Body of pancreas (tissue), 4 donors: ENCODE measurements around the gene CKMT2. TPM values are rescaled to one million over a fixed set of nuclear protein-coding genes. Genes with fewer than 3 reads are reported as not detected.
"Not testable (repeated sequence)": the region's sequence is repeated elsewhere in the genome, so short reads cannot be mapped to it uniquely, and the experiment has no call there.

Experiments
- ATAC-seq: fragments of 150-250 bp; one replicate; pipeline ENCODE4 v1.9.1; 2016
- DNase-seq, 4 donors: peaks; one replicate each; pipeline ENCODE4 v3.0.0-alpha.2; 2019
- H3K27ac ChIP-seq, 4 donors: fragments of 200-600 bp; sonication (generic); 1 replicate in 3 of 4; 2 replicates in 1 of 4; pipeline versions ENCODE4 v1.5.1 to v1.6.1; 2016 to 2019; ENCODE audit warnings: mild to moderate bottlenecking in 1 of 4, mixed read lengths in 1 of 4, moderate library complexity in 1 of 4
- H3K27me3 ChIP-seq, 2 donors: fragments of 200-600 bp; sonication (generic); one replicate each; pipeline ENCODE4 v1.6.0; 2016; ENCODE audit warnings: mild to moderate bottlenecking in 1 of 2
- H3K36me3 ChIP-seq, 2 donors: fragments of 200-600 bp; sonication (generic); replicated peaks in 1 of 2; 2 replicates each; pipeline ENCODE4 v1.5.1; 2016; ENCODE audit warnings: low read depth in 2 of 2; ENCODE audit not compliant: insufficient read depth in 1 of 2
- H3K4me1 ChIP-seq: fragments of 200-600 bp; sonication (generic); one replicate; pipeline ENCODE4 v1.6.0; 2016
- H3K4me3 ChIP-seq, 2 donors: fragments of 200-600 bp; sonication (generic); 1 replicate in 1 of 2; 2 replicates in 1 of 2; pipeline ENCODE4 v1.5.1; 2016 to 2019
- H3K9me3 ChIP-seq, 3 donors: fragments of 200-600 bp; sonication (generic); 1 replicate in 2 of 3; 2 replicates in 1 of 3; pipeline ENCODE4 v1.5.1; 2016
- POLR2A ChIP-seq, 3 donors: fragments of 450-650 bp; IDR thresholded peaks; one replicate each; pipeline ENCODE4 v1.6.1; 2016; ENCODE audit warnings: antibody characterized with exemption in 3 of 3, mild to moderate bottlenecking in 2 of 3
- WGBS, 2 donors: methylation state at CpG; one replicate each; pipeline ENCODE4 v1.1.5; 2017; 5-methylcytosine and 5-hydroxymethylcytosine counted together
- intact Hi-C: fragments of 100-400 bp; cut with DNase I; formaldehyde crosslinking; loops from one replicate; pipeline ENCODE4 v1.15.1; 2023
- total RNA-seq, 2 donors: library from RNA; depleted of rRNA; stranded (reverse); fragments of >200 nt; gene quantifications; one replicate each; pipeline ENCODE4 v1.1.0, GENCODE V29; 2016
- TF ChIP-seq, protein P1 (sequence below), 7 experiments: fragments of 450-650 bp in 4 of 7; fragments of 200-600 bp in 3 of 7; sonication (generic) in 3 of 7; IDR thresholded peaks; one replicate each; pipeline ENCODE4 v1.5.1; 2016 to 2019; ENCODE audit warnings: antibody characterized with exemption in 7 of 7

CKMT2 gene
- total RNA-seq, 2 donors from 2014 or later: 3.9 to 4.9 TPM

DNA sequence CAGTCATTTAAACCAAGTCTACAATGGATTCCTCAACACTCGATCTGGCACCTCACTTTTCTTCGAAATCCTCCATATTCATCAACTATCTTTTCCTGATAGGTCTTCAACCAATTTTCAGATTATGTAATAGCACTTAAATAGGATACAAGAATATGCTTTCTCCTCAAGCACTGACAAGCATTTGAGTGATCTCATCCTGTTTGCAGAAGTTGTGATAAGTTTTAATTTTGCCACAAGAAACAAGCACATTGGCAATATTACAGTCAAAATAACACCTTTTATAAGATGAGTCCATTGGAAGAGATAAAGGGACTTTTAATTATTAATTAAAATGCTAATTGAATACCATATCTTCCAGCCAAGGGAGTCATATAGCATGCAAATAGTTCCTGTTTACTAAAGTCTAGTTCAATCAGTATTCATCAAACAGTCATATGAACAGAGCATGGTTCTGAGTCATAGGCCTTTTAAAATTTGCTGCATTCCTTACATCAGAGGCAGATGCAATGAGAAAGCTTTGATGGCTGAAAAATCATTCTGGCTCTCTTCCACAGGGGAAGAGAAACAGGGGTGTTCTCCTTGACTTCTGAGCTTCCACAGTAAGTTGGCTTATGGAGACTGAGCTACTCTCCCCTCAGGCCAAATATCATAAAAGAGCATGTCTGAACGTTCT is 35.5 kb downstream of the CKMT2 start:
- Histone ChIP-seq H3K4me1 (peaks cover 8% of the 10 kb centered on the region), H3K27ac (no peak overlapping the region), H3K4me3 (no peak overlapping the region), H3K9me3 (no peaks in the 10 kb centered on the region), H3K27me3 (no peaks in the 10 kb centered on the region), H3K36me3 (no peaks in the 10 kb centered on the region)
- ATAC-seq (no peak), DNase-seq (no peak)
- TF ChIP-seq, protein P1, sequence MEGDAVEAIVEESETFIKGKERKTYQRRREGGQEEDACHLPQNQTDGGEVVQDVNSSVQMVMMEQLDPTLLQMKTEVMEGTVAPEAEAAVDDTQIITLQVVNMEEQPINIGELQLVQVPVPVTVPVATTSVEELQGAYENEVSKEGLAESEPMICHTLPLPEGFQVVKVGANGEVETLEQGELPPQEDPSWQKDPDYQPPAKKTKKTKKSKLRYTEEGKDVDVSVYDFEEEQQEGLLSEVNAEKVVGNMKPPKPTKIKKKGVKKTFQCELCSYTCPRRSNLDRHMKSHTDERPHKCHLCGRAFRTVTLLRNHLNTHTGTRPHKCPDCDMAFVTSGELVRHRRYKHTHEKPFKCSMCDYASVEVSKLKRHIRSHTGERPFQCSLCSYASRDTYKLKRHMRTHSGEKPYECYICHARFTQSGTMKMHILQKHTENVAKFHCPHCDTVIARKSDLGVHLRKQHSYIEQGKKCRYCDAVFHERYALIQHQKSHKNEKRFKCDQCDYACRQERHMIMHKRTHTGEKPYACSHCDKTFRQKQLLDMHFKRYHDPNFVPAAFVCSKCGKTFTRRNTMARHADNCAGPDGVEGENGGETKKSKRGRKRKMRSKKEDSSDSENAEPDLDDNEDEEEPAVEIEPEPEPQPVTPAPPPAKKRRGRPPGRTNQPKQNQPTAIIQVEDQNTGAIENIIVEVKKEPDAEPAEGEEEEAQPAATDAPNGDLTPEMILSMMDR (IDR thresholded peaks at IDR 0.05): no peak
- no peak for TF ChIP-seq POLR2A (IDR thresholded peaks at IDR 0.05)
- 69 to 78% methylated on average over 3 of the region's 3 CpGs for WGBS, 2 donors
- intact Hi-C loops: no loop called here

DNA sequence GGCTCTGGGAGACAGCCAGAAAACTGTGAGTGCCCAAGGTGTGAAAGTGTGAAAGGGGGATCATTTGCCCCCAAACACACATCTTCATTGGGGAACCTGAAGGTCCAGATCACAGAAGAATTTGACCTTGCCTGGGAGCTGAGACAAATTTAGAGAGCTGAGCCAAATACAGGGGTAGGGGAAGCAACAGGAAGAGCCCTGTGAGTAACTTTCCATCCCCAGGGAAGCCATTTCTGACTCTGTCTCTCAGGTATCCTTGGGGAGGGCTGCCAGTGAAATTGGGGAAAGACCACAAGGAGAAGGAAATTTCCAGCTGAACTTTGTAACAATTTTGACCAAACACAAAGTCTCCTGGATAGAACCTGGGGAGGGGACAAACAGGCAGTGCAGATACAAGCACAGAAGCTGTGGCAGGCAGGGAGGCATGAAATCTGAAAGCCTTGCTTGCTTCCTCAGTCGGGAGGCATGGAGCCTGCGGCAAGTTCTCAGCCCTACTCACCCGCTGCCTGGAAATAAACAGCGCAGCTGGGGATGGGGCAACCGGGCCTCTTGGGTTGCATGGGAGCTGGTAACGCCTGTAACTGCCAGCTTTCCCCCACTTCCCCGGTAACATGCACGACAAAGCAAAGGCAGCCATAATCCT is 36.8 kb downstream of the CKMT2 start:
- H3K27me3 ChIP-seq: no peaks in the 10 kb centered on the region
- H3K9me3 ChIP-seq: no peaks in the 10 kb centered on the region
- peaks cover 8% of the 10 kb centered on the region for H3K4me1 ChIP-seq
- H3K4me3 ChIP-seq: no peak overlapping the region
- WGBS, 2 donors: 93 to 95% methylated on average over 8 of the region's 8 CpGs
- no peaks in the 10 kb centered on the region for H3K36me3 ChIP-seq
- no peak for TF ChIP-seq POLR2A (IDR thresholded peaks at IDR 0.05)
- TF ChIP-seq, protein P1 (IDR thresholded peaks at IDR 0.05): no peak
- H3K27ac ChIP-seq: no peak overlapping the region
- no peak for ATAC-seq
- DNase-seq: no peak
- intact Hi-C loops: no loop called here

DNA sequence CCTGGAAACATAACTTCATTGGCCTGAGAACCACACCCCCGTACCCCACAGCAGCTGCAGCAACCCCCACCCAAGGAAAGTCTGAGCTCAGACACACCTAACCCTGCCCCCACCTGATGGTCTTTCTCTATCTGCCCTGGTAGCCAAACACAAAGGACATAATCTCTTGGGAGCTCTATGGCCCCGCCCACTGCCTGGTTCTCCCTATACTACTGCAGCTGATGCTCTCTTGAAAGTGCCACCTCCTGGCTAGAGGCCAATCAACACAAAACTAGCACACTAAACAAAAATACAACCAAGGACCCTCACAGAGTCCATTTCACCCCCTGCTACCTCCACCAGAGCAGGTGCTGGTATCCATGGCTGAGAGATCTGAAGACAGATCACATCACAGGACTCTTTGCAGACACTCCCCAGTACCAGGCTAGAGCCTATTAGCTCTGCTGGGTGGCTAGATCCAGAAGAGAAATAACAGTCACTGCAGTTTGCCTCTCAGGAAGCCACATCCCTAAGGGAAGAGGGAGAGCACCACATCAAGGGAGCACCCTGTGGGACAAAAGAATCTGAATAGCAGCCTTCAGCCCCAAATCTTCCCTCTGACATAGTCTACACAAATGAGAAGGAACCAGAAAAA is 37.4 kb downstream of the CKMT2 start:
- H3K4me1 ChIP-seq, DNase-seq, intact Hi-C loops, H3K4me3 ChIP-seq, H3K36me3 ChIP-seq, H3K27ac ChIP-seq, H3K9me3 ChIP-seq, ATAC-seq, H3K27me3 ChIP-seq: not testable (repeated sequence)
- 94 to 100% methylated on average over 2 of the region's 2 CpGs for WGBS, 2 donors

DNA sequence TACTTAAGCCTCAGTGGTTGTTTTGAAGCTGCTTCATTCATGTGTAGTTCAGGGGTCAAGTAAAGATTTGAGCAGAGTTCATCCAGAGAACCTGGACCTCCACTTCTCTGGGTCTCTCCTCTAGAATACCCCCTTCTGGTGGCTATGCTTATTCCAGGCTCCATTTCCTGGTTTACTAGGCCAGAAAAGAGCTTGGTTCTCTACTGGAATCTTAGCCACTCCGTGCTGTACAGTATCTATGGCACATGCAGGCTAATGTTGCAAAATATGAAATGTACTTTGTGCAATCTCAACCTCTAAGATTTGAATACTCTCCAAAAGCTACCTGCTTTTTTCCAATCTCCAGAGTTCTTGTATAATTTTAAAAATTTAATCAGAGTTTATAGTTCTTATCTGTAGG is 50.9 kb downstream of the CKMT2 start:
- no peaks in the 10 kb centered on the region for H3K4me1 ChIP-seq
- H3K9me3 ChIP-seq: no peaks in the 10 kb centered on the region
- H3K36me3 ChIP-seq: no peaks in the 10 kb centered on the region
- H3K27me3 ChIP-seq: no peaks in the 10 kb centered on the region
- H3K4me3 ChIP-seq: no peak overlapping the region
- H3K27ac ChIP-seq: no peak overlapping the region
- no peak for ATAC-seq
- WGBS, 2 donors: 91 to 100% methylated on average over 1 of the region's 1 CpG
- no peak for TF ChIP-seq POLR2A (IDR thresholded peaks at IDR 0.05)
- TF ChIP-seq, protein P1 (IDR thresholded peaks at IDR 0.05): no peak
- no peak for DNase-seq
- intact Hi-C loops: no loop called here

DNA sequence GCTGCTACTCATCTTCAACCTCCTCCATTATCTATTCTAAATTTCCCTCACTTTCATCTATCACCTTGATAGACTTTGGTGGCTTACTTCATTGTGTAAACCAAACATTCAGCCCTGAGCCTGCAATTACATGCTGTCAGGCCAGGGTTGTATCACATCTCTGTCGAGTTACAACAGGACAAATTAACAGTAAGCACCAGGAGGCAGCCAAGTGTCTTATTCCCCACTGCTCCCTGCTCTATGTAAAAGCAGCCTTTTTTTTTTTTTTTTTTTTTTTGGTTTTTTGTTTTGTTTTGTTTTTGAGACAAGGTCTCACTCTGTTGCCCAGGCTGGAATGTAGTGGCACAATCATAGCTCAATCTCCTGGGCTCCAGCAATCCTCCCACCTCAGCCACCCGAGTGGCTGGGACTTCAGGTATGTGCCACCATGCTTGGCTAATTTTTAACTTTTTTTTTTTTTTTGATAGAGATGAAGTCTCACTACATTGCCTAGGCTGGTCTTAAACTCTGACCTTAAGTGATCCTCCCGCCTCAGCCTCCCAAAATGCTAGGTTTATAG is 53.0 kb downstream of the CKMT2 start:
- no peaks in the 10 kb centered on the region for H3K9me3 ChIP-seq
- no peaks in the 10 kb centered on the region for H3K4me1 ChIP-seq
- TF ChIP-seq POLR2A (IDR thresholded peaks at IDR 0.05): no peak
- TF ChIP-seq, protein P1 (IDR thresholded peaks at IDR 0.05): no peak
- WGBS, 2 donors: 50 to 60% methylated on average over 3 of the region's 3 CpGs
- DNase-seq: no peak
- H3K36me3 ChIP-seq: no peaks in the 10 kb centered on the region
- no peak overlapping the region for H3K4me3 ChIP-seq
- H3K27ac ChIP-seq: no peak overlapping the region
- no peaks in the 10 kb centered on the region for H3K27me3 ChIP-seq
- intact Hi-C loops: no loop called here
- ATAC-seq: no peak
